Measurements from ENCODE around the gene ARPIN.

Gene ARPIN

GRCh38 chr15:89845305-89845893, 67.4 kb downstream of the ARPIN start:
- DNase-seq (ENCODE audit: low read depth in 3 of 3) = no peak

All from stimulated activated CD4-positive, alpha-beta T cell treated with anti-CD3 and anti-CD28 coated beads, TNF-alpha, amount 100 ng/mL, for 24 hours (primary cell).